ENCODE results near the gene GLYATL3. TPM values are rescaled to one million over a fixed set of nuclear protein-coding genes. Genes with fewer than 3 reads are reported as not detected.

GLYATL3 gene
- total RNA-seq, 4 donors from 2014 or later, result not detected

- TF ChIP-seq EP300 (IDR thresholded peaks at IDR 0.05) (no peak), POLR2AphosphoS5 (IDR thresholded peaks at IDR 0.05) (no peak), CTCF (IDR thresholded peaks at IDR 0.05) (no peak), POLR2A (IDR thresholded peaks at IDR 0.05) (no peak)
- peaks cover 0 to 22% (median 12%) of the 10 kb centered on the region in 3 donors for H3K4me1 ChIP-seq
- no peaks in the 10 kb centered on the region for H3K36me3 ChIP-seq
- H3K27ac ChIP-seq, result no peak overlapping the region
- no peaks in the 10 kb centered on the region for H3K9me3 ChIP-seq
- 1 to 13% methylated on average over 2 to 20 of the region's 38 CpGs for WGBS, 2 donors (ENCODE audit: low coverage in 1 of 2)
- peak overlapping the region; percentile 20 to 50 for H3K4me3 ChIP-seq
- ATAC-seq, result peak; percentile 32
- H3K27me3 ChIP-seq, result peaks cover 40% of the 10 kb centered on the region
These were observed 51.5 kb downstream of the GLYATL3 start for GRCh38 chr6:49551078-49551865.

GRCh38 chr6:49551866-49552129 is 52.1 kb downstream of the GLYATL3 start:
- Histone ChIP-seq H3K4me1 (peaks cover 0 to 22% (median 12%) of the 10 kb centered on the region in 3 donors), H3K27ac (no peak overlapping the region)
- WGBS, 2 donors (ENCODE audit: low coverage in 1 of 2), result 35 to 40% methylated on average over 2 of the region's 2 CpGs

GRCh38 chr6:49552596-49552995 is 52.9 kb downstream of the GLYATL3 start:
- H3K4me1 ChIP-seq, result peaks cover 0 to 22% (median 12%) of the 10 kb centered on the region in 3 donors
- no peaks in the 10 kb centered on the region for H3K36me3 ChIP-seq
- no peak for ATAC-seq
- peaks cover 40% of the 10 kb centered on the region for H3K27me3 ChIP-seq
- no peak overlapping the region for H3K4me3 ChIP-seq
- no peaks in the 10 kb centered on the region for H3K9me3 ChIP-seq
- TF ChIP-seq CTCF (IDR thresholded peaks at IDR 0.05), result no peak
- TF ChIP-seq POLR2A (IDR thresholded peaks at IDR 0.05), result no peak
- no peak for TF ChIP-seq POLR2AphosphoS5 (IDR thresholded peaks at IDR 0.05)
- no peak for TF ChIP-seq EP300 (IDR thresholded peaks at IDR 0.05)
- 83 to 93% methylated on average over 2 of the region's 2 CpGs for WGBS, 2 donors (ENCODE audit: low coverage in 1 of 2)
- no peak overlapping the region for H3K27ac ChIP-seq

More at GRCh38 chr6:49551866-49552129, 52.1 kb downstream of the GLYATL3 start:
- H3K27me3 ChIP-seq, result peaks cover 40% of the 10 kb centered on the region
- peak overlapping the region in 1 of 2 donors; percentile 50 for H3K4me3 ChIP-seq
- no peaks in the 10 kb centered on the region for H3K9me3 ChIP-seq
- no peaks in the 10 kb centered on the region for H3K36me3 ChIP-seq
- no peak for TF ChIP-seq POLR2AphosphoS5 (IDR thresholded peaks at IDR 0.05)
- no peak for TF ChIP-seq POLR2A (IDR thresholded peaks at IDR 0.05)
- TF ChIP-seq CTCF (IDR thresholded peaks at IDR 0.05), result no peak
- TF ChIP-seq EP300 (IDR thresholded peaks at IDR 0.05), result no peak
- no peak for ATAC-seq

DNA sequence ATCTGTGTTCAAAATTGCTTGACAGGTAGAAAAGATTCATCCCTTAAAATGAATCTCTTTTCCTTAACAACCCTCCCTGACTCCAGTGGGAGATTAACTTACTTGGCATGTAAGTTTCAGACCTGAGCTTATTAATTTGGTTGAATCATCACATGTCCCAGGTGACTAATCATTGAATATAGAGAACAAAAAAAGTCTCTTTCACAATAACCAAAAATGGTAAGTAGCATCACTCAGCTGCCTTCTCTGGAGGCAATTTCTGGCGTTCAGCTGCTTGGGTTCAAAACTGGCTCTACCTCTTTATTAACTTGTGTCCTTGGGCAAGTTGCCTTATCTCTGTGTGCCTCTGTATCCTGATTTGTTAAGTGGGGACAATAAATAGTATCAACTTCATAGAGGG is 53.7 kb downstream of the GLYATL3 start:
- 75 to 83% methylated on average over 1 of the region's 1 CpG for WGBS, 2 donors (ENCODE audit: low coverage in 1 of 2)
- no peaks in the 10 kb centered on the region for H3K36me3 ChIP-seq
- no peak for TF ChIP-seq POLR2AphosphoS5 (IDR thresholded peaks at IDR 0.05)
- no peak for TF ChIP-seq POLR2A (IDR thresholded peaks at IDR 0.05)
- TF ChIP-seq CTCF (IDR thresholded peaks at IDR 0.05), result no peak
- TF ChIP-seq EP300 (IDR thresholded peaks at IDR 0.05), result no peak
- no peak overlapping the region for H3K4me3 ChIP-seq
- ATAC-seq, result no peak
- peaks cover 40% of the 10 kb centered on the region for H3K27me3 ChIP-seq
- no peak overlapping the region for H3K27ac ChIP-seq
- no peaks in the 10 kb centered on the region for H3K9me3 ChIP-seq
- peaks cover 0 to 22% (median 12%) of the 10 kb centered on the region in 3 donors for H3K4me1 ChIP-seq

DNA sequence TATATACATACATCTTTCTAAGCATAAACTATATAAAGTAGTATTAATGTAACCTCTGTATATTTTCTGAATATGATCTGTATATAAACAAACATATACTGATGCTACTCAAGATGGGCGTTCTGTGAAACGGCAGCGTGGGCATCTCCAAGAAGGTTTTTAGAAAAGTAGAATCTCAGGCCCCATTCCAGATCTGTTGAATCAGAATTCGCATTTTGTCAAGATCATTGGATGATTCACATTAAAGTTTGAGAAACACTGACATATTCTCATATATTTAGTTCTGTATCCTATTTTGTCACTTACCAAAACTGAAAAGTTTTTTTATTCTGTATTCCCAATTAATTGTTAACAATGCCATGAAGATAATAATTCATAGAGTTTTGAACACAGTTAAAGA is 56.2 kb downstream of the GLYATL3 start:
- no peak overlapping the region for H3K27ac ChIP-seq
- no peaks in the 10 kb centered on the region for H3K36me3 ChIP-seq
- 68 to 72% methylated on average over 4 of the region's 4 CpGs for WGBS, 2 donors (ENCODE audit: low coverage in 1 of 2)
- peaks cover 25% of the 10 kb centered on the region for H3K27me3 ChIP-seq
- H3K4me3 ChIP-seq, result no peak overlapping the region
- H3K9me3 ChIP-seq, result no peaks in the 10 kb centered on the region
- H3K4me1 ChIP-seq, result peaks cover 0 to 11% (median 9%) of the 10 kb centered on the region in 3 donors
- TF ChIP-seq CTCF (IDR thresholded peaks at IDR 0.05), result no peak
- TF ChIP-seq EP300 (IDR thresholded peaks at IDR 0.05), result no peak
- TF ChIP-seq POLR2AphosphoS5 (IDR thresholded peaks at IDR 0.05), result no peak
- TF ChIP-seq POLR2A (IDR thresholded peaks at IDR 0.05), result no peak
- ATAC-seq, result no peak
